HG03558 (cell line): ENCODE measurements around the gene TMEM108.
"Not testable (repeated sequence)": the region's sequence is repeated elsewhere in the genome, so short reads cannot be mapped to it uniquely, and the experiment has no call there.

Source experiments
- ATAC-seq: cut with Tn5 transposase; IDR thresholded peaks from one replicate; pipeline ENCODE4 v1.9.1; 2021; ENCODE audit warnings: moderate number of reproducible peaks; ENCODE audit not compliant: unreplicated experiment; ENCODE audit errors: extremely low read depth

TMEM108 gene

GRCh38 chr3:133038089-133038730 lies at the start of gene TMEM108:
Gene TMEM108 (plus strand): TSS chr3:133038391.
- no peak for ATAC-seq

DNA sequence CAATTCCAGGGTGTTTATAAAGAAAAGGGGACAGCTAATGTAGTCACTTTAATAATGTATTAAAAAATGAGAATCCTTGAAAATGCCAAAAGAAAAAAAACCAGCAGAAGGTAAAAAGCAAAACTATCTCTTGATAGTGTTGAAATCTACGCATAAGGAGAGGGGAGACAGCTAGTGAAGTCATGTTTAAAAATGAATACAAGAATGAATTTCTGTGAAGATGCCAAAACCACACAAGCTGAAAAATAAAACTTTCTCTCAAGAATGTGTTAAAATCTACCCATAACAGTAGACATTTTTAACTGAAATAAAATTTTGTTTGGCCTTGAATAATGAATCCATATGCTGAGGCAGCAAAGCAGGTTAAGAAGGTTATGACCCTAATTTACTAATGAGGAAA lies 42.2 kb upstream of the TMEM108 start:
- ATAC-seq = no peak

- no peak for ATAC-seq
Observed at GRCh38 chr3:132997404-132998185, 40.6 kb upstream of the TMEM108 start.

DNA sequence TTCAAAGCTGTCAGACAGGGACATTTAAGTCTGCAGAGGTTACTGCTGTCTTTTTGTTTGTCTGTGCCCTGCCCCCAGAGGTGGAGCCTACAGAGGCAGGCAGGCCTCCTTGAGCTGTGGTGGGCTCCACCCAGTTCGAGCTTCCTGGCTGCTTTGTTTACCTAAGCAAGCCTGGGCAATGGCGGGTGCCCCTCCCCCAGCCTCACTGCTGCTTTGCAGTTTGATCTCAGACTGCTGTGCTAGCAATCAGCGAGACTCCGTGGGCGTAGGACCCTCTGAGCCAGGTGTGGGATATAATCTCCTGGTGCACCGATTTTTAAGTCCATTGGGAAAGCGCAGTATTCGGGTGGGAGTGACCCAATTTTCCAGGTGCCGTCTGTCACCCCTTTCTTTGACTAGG lies 33.2 kb upstream of the TMEM108 start:
- not testable (repeated sequence) for ATAC-seq

DNA sequence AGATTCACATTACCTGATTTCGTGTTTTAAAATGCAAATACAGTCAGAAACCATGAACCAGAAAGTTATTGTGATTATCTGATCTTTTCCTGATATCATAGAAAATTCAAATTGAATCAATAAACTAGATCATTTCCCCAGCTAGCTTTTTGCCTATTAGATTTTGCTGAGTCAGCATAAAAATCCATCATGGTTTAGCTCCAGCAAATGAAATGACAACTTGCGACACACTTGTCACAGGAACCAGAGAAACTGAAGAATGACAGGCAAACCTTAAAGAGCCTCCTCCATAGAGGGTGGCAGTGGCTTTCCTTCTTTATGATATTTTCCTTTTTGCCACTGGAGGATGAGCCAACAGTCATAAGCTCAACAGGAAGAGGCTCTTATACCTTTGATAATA lies 30.6 kb upstream of the TMEM108 start:
- ATAC-seq = no peak

DNA sequence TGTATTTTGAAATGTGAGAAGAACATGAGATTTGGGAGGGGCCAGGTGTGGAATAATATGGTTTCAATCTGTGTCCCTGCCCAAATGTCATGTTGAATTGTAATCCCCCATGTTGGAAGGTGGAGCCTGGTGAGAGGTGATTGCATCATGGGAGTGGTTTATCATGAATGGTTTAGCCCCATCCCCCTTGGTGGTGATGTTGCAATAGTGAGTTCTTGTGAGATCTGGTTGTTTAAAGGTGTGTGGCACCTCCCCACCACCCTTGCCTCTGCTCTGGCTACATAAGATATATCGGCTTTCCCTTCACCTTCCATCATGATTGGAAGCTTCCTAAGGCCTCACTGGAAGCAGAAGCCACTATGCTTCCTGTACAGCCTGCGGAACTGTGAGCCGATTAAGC lies 23.9 kb upstream of the TMEM108 start:
- no peak for ATAC-seq

GRCh38 chr3:133015573-133015972 lies 22.6 kb upstream of the TMEM108 start:
- not testable (repeated sequence) for ATAC-seq

DNA sequence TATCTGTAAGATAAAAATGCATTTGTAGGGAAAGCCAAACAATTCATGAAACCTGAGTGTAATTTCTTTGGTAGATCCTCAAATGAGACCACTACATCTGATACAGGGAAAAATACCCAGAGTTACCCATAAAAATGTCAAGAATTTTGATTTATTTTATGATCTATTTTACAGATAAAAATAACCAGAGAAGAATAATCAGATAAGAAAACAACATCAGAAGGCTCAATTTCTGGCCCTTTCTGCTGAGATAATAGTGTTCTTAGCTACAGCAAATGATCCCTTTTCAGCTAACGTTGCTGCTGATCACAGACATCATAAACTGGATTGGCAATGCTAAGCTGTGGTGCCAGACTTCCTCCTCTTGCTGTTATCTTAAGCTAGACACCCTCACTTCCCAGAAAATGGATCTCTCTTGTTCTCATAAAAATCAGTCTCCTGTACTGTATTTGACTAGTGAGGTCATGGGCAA lies 21.3 kb upstream of the TMEM108 start:
- no peak for ATAC-seq

DNA sequence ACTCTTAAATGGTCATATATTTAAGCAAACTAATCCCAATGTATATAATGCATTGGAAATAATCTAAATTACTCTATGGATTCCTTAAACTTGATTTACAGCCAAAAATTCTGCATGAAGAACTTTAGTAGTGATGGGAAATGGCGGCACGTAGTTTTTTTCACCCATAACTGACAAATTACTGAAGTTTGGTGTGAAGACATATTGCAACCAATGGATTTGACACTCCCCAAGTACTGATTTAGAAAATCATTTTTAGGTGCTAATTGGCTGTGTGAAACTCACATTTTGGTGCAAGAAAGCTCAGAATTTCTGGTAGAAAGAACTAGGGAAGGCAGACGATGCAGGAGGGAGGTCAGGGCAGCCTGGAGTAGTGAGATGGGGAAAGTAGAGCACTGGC lies 19.3 kb upstream of the TMEM108 start:
- ATAC-seq = no peak

DNA sequence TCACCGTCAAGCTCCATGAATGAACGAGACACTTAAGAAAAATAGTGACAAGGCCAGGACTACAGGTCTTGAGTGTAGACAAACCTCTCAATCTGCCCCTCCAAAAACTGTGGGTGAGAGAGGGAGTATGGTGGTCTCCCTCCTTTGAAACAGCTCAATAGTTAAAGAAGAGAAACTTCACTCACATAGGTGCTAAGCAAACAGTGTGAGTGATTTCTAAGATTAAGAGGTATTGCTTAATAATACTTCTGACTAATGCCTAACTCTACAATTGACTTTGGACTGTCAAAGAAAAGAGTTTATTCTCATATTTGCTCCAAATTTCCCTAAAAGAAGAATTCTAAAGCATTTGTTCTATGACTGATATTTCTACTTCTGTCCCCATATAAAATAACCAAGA lies 17.0 kb upstream of the TMEM108 start:
- ATAC-seq = no peak

DNA sequence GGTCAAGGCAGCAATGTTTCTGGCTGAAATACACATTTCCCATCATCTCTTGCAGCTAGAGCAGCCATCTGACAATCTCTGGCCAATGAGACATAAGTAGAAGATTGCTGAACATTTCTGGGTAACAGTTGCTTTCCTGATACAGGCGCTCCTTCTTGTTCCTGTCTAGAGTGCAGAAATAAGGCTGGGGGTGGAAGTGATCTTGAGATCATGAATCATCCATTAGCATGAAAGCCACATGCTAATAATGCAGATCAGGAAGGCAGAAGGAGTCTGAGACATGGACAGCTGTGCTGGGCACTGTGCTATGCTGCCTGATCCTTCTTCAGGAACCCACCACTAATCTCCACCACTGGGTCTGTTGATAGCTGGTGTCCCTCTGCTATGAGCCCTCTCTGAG lies 14.8 kb upstream of the TMEM108 start:
- ATAC-seq = no peak

DNA sequence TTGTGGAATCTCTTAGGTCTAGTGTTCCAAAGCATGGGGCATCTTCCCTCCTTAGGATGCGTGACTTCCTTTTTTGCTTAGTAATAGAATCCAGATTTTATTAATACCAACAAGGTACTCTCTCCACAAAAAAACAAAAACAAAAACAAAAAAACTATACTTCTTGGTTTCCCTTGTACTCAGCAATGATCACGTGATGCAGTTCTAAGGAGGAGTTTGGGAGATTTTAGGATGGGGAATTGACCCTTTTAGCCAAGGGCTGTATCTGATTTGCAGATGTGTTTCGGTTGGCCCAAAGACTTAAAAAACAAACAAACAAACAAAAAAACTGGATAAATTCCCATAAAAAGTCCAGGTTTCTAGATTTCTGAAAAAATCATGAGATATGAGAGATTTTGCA lies 12.6 kb upstream of the TMEM108 start:
- no peak for ATAC-seq

GRCh38 chr3:133032301-133032700 lies 5.9 kb upstream of the TMEM108 start:
- no peak for ATAC-seq

- ATAC-seq = no peak
Observed at GRCh38 chr3:133037436-133037835, 755 bp upstream of the TMEM108 start.

DNA sequence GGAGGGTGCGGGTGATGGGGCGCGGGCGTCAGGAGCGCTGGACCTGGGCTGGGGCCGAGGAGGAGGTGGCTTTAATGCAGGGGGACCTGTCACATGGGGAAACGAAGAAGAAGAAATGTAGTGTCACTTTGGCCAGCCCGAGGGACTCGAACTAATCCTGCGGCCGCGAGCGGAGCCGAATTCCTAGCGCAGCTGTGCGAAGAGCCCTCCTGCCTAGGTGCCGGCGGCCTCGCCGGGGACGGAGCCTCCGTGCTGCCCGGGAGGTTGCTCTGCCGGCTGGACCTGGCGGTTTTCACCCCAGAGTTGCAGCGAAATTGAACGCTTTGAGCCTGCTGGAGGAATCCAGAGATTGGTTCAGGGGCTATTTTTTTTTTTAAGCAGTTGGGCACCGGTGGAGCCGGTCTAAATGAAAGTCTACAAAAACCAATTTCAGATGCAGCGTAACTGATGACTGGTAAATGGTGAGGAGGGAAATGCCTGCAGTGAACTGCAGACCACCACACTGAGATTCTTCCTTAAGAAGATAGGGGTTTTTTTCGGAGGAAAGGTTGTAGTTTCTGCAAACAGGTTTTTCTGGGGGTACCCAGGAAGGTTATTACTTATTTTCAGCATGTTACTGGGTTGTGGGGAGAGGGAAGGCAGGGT lies 662 bp downstream of the TMEM108 start:
- no peak for ATAC-seq

- ATAC-seq = no peak
Observed at GRCh38 chr3:133040696-133041523, 2.7 kb downstream of the TMEM108 start.

GRCh38 chr3:133041524-133041829 lies 3.3 kb downstream of the TMEM108 start:
- ATAC-seq = no peak

- ATAC-seq = no peak
Observed at GRCh38 chr3:133042778-133043177, 4.6 kb downstream of the TMEM108 start.

DNA sequence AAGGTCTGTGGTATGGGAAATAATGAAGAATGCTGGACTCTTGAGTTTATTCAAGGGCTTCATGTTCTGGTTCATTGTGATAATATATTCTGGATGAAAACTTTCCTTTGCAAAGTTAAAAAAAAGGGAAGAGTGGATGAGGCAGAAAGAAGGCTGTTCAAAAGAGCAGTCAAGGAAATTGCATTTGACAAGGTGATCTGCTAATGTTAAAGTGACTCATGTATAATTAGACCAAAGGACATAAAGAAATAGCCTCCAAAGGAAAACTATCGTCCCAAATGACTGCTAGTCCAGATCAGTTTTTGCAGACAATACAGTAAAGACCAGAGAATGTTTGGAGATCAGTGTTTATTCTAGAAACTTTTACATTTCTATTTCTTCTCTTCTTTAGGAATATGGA lies 9.8 kb downstream of the TMEM108 start:
- no peak for ATAC-seq

GRCh38 chr3:133049491-133049890 lies 11.3 kb downstream of the TMEM108 start:
- ATAC-seq = no peak

GRCh38 chr3:133050891-133051290 lies 12.7 kb downstream of the TMEM108 start:
- ATAC-seq = no peak
